ENCODE measurements around the gene UBAC2. TPM values are rescaled to one million over a fixed set of nuclear protein-coding genes. Genes with fewer than 3 reads are reported as not detected.

Gene UBAC2
- total and polyA plus RNA-seq, 4 donors: 32.9 to 42.3 (median 35.3) TPM

DNA sequence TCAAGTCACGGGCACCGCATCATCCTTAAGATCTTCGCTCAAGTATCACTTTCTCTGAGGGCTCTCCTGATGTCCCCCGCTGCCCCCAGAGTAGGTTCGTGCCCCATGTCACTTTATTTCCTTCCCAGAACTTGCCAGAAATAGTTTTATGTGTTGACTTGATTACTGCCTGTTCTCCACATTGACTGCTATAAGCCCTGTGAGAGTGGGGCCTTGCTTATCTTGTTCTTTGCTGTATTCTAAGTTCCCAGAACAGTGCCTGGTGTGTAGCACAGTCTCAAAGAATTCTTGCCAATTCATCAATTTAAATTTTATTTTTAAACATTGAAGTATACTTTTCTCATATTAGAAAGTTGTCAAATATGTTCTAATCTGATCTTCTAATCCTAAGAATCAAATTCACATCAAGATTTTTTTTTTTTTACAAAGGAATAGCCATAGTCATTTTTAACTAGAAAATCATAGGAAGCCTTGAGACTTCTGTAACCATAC is 138.6 kb downstream of the UBAC2 start:
- Histone ChIP-seq H3K9ac (ENCODE audit: low read depth in 1 of 2, low read length in 2 of 2) (no peak overlapping the region), H3K27me3 (ENCODE audit: control insufficient read depth in 4 of 4, insufficient read depth in 4 of 4, low read length in 3 of 4) (no peaks in the 10 kb centered on the region), H3K27ac (ENCODE audit: low read depth in 1 of 2, low read length in 2 of 2) (no peak overlapping the region), H3K36me3 (ENCODE audit: control insufficient read depth in 4 of 4, insufficient read depth in 3 of 4, low read depth in 1 of 4, low read length in 3 of 4) (peaks cover 7 to 21% (median 19%) of the 10 kb centered on the region in 4 donors), H3K4me3 (ENCODE audit: low read depth in 1 of 3, low read length in 3 of 3) (no peak overlapping the region), H3K9me3 (ENCODE audit: control insufficient read depth in 4 of 4, low read length in 3 of 4) (no peaks in the 10 kb centered on the region), H3K4me1 (ENCODE audit: control insufficient read depth in 4 of 4, insufficient read depth in 4 of 4, low read length in 3 of 4) (peaks cover 0 to 7% (median 1%) of the 10 kb centered on the region in 4 donors)
- no peak for DNase-seq (ENCODE audit: low spot score)
- WGBS: 92% methylated on average over 5 of the region's 5 CpGs
- TF ChIP-seq, protein P1, sequence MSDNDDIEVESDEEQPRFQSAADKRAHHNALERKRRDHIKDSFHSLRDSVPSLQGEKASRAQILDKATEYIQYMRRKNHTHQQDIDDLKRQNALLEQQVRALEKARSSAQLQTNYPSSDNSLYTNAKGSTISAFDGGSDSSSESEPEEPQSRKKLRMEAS (IDR thresholded peaks at IDR 0.05): no peak
- no peak for TF ChIP-seq FOXA1 (IDR thresholded peaks at IDR 0.05)
- TF ChIP-seq TAF1 (conservative IDR thresholded peaks at IDR 0.05): no peak
- no peak for TF ChIP-seq YY1 (IDR thresholded peaks at IDR 0.05)
- TF ChIP-seq RXRA (IDR thresholded peaks at IDR 0.05): no peak
- TF ChIP-seq EGR1 (IDR thresholded peaks at IDR 0.05; ENCODE audit: low read depth in 2 of 2): no peak
- TF ChIP-seq, protein P2, sequence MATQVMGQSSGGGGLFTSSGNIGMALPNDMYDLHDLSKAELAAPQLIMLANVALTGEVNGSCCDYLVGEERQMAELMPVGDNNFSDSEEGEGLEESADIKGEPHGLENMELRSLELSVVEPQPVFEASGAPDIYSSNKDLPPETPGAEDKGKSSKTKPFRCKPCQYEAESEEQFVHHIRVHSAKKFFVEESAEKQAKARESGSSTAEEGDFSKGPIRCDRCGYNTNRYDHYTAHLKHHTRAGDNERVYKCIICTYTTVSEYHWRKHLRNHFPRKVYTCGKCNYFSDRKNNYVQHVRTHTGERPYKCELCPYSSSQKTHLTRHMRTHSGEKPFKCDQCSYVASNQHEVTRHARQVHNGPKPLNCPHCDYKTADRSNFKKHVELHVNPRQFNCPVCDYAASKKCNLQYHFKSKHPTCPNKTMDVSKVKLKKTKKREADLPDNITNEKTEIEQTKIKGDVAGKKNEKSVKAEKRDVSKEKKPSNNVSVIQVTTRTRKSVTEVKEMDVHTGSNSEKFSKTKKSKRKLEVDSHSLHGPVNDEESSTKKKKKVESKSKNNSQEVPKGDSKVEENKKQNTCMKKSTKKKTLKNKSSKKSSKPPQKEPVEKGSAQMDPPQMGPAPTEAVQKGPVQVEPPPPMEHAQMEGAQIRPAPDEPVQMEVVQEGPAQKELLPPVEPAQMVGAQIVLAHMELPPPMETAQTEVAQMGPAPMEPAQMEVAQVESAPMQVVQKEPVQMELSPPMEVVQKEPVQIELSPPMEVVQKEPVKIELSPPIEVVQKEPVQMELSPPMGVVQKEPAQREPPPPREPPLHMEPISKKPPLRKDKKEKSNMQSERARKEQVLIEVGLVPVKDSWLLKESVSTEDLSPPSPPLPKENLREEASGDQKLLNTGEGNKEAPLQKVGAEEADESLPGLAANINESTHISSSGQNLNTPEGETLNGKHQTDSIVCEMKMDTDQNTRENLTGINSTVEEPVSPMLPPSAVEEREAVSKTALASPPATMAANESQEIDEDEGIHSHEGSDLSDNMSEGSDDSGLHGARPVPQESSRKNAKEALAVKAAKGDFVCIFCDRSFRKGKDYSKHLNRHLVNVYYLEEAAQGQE (IDR thresholded peaks at IDR 0.05): no peak
- no peak for TF ChIP-seq HNF4G (IDR thresholded peaks at IDR 0.05)
- TF ChIP-seq NR2F2 (IDR thresholded peaks at IDR 0.05): no peak
- TF ChIP-seq, protein P3, sequence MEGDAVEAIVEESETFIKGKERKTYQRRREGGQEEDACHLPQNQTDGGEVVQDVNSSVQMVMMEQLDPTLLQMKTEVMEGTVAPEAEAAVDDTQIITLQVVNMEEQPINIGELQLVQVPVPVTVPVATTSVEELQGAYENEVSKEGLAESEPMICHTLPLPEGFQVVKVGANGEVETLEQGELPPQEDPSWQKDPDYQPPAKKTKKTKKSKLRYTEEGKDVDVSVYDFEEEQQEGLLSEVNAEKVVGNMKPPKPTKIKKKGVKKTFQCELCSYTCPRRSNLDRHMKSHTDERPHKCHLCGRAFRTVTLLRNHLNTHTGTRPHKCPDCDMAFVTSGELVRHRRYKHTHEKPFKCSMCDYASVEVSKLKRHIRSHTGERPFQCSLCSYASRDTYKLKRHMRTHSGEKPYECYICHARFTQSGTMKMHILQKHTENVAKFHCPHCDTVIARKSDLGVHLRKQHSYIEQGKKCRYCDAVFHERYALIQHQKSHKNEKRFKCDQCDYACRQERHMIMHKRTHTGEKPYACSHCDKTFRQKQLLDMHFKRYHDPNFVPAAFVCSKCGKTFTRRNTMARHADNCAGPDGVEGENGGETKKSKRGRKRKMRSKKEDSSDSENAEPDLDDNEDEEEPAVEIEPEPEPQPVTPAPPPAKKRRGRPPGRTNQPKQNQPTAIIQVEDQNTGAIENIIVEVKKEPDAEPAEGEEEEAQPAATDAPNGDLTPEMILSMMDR (IDR thresholded peaks at IDR 0.05; ENCODE audit: low read depth, low read length, missing input control): no peak
- TF ChIP-seq, protein P4, sequence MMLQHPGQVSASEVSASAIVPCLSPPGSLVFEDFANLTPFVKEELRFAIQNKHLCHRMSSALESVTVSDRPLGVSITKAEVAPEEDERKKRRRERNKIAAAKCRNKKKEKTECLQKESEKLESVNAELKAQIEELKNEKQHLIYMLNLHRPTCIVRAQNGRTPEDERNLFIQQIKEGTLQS (IDR thresholded peaks at IDR 0.05): no peak
- TF ChIP-seq RAD21 (IDR thresholded peaks at IDR 0.05): no peak
- TF ChIP-seq GABPA (IDR thresholded peaks at IDR 0.05 in 1 of 2, conservative IDR thresholded peaks at IDR 0.05 in 1 of 2): no peak
- no peak for TF ChIP-seq SP1 (IDR thresholded peaks at IDR 0.05)
- no peak for TF ChIP-seq JUND (IDR thresholded peaks at IDR 0.05)
- TF ChIP-seq, protein P5, sequence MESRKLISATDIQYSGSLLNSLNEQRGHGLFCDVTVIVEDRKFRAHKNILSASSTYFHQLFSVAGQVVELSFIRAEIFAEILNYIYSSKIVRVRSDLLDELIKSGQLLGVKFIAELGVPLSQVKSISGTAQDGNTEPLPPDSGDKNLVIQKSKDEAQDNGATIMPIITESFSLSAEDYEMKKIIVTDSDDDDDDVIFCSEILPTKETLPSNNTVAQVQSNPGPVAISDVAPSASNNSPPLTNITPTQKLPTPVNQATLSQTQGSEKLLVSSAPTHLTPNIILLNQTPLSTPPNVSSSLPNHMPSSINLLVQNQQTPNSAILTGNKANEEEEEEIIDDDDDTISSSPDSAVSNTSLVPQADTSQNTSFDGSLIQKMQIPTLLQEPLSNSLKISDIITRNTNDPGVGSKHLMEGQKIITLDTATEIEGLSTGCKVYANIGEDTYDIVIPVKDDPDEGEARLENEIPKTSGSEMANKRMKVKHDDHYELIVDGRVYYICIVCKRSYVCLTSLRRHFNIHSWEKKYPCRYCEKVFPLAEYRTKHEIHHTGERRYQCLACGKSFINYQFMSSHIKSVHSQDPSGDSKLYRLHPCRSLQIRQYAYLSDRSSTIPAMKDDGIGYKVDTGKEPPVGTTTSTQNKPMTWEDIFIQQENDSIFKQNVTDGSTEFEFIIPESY (IDR thresholded peaks at IDR 0.05): no peak
- no peak for TF ChIP-seq HNF4A (conservative IDR thresholded peaks at IDR 0.05)
- TF ChIP-seq FOXA2 (IDR thresholded peaks at IDR 0.05): no peak
